ENCODE data around the gene CDK2AP2. TPM values are rescaled to one million over a fixed set of nuclear protein-coding genes. Genes with fewer than 3 reads are reported as not detected.
"Not testable (repeated sequence)": the region's sequence is repeated elsewhere in the genome, so short reads cannot be mapped to it uniquely, and the experiment has no call there.

CDK2AP2 gene
- total RNA-seq, 1 donor from 2014 or later: 35.7 TPM

DNA sequence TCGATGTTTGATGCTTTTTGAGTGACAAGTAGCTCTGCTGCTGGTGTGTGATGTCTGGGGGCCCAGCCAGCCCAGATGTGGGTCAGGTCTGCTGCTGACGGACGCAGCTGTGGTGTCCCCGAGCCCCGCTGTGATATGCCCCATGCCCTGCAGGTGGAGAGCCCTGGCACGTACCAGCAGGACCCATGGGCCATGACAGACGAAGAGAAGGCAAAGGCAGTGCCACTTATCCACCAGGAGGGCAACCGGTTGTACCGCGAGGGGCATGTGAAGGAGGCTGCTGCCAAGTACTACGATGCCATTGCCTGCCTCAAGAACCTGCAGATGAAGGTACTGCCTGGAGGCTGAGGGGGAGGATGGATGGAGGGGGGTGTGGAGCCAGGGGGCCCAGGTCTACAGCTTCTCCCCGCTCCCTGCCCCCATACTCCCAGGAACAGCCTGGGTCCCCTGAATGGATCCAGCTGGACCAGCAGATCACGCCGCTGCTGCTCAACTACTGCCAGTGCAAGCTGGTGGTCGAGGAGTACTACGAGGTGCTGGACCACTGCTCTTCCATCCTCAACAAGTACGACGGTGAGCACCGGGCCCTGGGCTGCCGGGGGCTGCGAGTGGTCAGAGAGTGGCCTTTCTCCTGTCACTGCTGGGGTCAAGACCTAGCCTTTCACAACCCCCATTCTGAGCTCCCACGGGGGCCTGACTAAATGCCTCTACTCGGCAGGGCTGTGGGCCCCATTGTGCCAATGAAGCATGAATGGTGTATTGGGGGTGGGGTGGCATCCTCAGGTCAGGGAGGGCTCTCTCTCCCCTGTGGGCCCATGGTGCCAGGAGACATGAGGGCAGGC, 17.9 kb downstream of the CDK2AP2 start:
- Mint-ChIP-seq H3K4me1 (ENCODE audit: low read depth) (no peaks in the 10 kb centered on the region), H3K4me3 (ENCODE audit: low read depth) (no peak overlapping the region), H3K27me3 (no peaks in the 10 kb centered on the region), H3K36me3 (ENCODE audit: insufficient read depth) (peaks cover 8% of the 10 kb centered on the region), H3K27ac (no peak overlapping the region), H3K9me3 (ENCODE audit: low read depth) (no peaks in the 10 kb centered on the region)
- no peak for DNase-seq (ENCODE audit: low spot score, unreplicated experiment)
- TF ChIP-seq, protein P1, sequence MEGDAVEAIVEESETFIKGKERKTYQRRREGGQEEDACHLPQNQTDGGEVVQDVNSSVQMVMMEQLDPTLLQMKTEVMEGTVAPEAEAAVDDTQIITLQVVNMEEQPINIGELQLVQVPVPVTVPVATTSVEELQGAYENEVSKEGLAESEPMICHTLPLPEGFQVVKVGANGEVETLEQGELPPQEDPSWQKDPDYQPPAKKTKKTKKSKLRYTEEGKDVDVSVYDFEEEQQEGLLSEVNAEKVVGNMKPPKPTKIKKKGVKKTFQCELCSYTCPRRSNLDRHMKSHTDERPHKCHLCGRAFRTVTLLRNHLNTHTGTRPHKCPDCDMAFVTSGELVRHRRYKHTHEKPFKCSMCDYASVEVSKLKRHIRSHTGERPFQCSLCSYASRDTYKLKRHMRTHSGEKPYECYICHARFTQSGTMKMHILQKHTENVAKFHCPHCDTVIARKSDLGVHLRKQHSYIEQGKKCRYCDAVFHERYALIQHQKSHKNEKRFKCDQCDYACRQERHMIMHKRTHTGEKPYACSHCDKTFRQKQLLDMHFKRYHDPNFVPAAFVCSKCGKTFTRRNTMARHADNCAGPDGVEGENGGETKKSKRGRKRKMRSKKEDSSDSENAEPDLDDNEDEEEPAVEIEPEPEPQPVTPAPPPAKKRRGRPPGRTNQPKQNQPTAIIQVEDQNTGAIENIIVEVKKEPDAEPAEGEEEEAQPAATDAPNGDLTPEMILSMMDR (IDR thresholded peaks at IDR 0.05; ENCODE audit: unreplicated experiment): no peak

DNA sequence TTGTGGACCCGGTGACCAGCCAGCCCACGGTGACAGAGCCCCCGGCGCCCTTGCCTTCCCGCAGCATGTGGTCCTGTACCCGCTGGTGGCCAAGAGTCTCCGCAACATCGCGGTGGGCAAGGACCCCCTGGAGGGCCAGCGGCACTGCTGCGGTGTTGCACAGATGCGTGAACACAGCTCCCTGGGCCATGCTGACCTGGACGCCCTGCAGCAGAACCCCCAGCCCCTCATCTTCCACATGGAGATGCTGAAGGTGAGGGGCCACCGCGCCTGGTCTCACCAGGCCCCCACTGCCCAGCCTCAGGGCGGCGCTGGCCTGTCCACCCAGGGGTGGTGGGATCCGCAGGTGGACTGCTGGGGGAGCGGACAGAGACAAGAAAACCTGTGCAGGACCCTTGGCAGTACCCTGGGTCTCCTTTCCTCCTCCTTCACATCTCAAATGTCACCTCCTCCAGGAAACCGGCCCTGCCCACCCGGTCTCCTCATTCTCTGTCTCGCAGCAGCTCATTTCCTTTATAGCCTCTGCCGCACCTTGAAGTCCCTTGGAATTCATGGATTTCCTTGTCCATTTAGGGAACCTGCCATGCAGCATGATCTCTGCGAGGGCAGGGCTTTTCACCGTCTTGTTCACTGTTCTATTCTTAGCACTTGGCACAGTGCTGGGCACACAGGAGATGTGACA, 18.6 kb downstream of the CDK2AP2 start:
- Mint-ChIP-seq H3K27ac (no peak overlapping the region), H3K4me3 (ENCODE audit: low read depth) (no peak overlapping the region), H3K9me3 (ENCODE audit: low read depth) (no peaks in the 10 kb centered on the region), H3K27me3 (no peaks in the 10 kb centered on the region), H3K4me1 (ENCODE audit: low read depth) (no peaks in the 10 kb centered on the region), H3K36me3 (ENCODE audit: insufficient read depth) (peaks cover 15% of the 10 kb centered on the region)
- TF ChIP-seq, protein P1 (IDR thresholded peaks at IDR 0.05; ENCODE audit: unreplicated experiment): no peak
- no peak for DNase-seq (ENCODE audit: low spot score, unreplicated experiment)

DNA sequence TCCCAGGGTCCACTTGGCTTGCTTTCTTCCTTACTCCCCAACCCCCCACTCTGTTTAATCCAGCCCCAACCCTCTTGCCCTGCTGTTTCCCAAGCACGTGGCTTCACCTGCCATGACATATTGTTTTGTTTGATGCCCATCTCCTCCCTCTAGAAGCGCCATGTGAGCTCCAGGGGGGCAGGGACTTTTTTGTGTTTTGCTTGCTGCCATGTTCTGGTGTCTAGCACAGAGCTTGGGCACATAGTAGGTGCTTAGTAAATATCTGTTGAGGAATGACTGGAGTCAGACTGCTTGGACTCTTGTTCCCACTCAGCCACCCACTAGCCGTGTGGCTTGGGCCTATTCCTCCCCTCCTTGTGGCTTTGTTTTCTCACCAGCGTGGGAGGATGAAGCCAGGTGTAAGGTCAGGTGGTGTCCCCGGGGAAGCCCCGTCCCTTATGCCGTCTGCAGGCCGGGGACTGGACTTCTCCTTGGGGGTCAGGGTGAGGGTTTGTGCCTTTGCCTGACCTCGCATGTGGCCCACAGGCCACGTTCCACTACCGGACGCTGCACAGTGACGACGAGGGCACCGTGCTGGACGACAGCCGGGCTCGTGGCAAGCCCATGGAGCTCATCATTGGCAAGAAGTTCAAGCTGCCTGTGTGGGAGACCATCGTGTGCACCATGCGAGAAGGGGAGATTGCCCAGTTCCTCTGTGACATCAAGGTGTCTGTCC, 21.3 kb downstream of the CDK2AP2 start:
- Mint-ChIP-seq H3K27me3 (no peaks in the 10 kb centered on the region), H3K9me3 (ENCODE audit: low read depth) (peaks cover 2% of the 10 kb centered on the region), H3K4me3 (ENCODE audit: low read depth) (no peak overlapping the region), H3K27ac (no peak overlapping the region), H3K36me3 (ENCODE audit: insufficient read depth) (peaks cover 16% of the 10 kb centered on the region), H3K4me1 (ENCODE audit: low read depth) (peaks cover 9% of the 10 kb centered on the region)
- TF ChIP-seq, protein P1 (IDR thresholded peaks at IDR 0.05; ENCODE audit: unreplicated experiment): no peak
- DNase-seq (ENCODE audit: low spot score, unreplicated experiment): no peak

DNA sequence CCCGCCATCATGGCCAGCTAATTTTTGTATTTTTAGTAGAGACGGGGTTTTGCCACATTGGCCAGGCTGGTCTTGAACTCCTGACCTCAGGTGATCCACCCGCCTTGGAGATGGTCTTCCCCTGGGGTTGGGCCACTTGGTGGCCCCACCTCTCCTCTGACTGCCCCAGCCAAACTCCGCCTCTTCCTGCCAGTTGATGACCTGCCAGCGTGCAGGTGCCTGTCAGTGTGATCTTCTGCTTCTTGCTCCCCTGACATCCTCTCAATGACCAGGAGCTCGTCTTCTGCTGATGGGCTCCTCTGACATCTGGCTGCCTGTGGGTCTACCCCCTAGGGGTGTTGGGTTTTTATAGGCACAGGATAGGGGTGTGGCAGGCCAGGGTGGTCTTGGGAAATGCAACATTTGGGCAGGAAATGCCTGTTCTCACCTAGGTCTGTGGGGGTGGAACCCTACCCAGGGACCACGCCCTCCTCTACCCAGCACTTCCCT, 22.0 kb downstream of the CDK2AP2 start:
- not testable (repeated sequence) for H3K4me3 Mint-ChIP-seq (ENCODE audit: low read depth); H3K9me3 Mint-ChIP-seq (ENCODE audit: low read depth); DNase-seq (ENCODE audit: low spot score, unreplicated experiment); H3K4me1 Mint-ChIP-seq (ENCODE audit: low read depth); H3K27ac Mint-ChIP-seq; H3K27me3 Mint-ChIP-seq
- H3K36me3 Mint-ChIP-seq (ENCODE audit: insufficient read depth): peaks cover 16% of the 10 kb centered on the region

DNA sequence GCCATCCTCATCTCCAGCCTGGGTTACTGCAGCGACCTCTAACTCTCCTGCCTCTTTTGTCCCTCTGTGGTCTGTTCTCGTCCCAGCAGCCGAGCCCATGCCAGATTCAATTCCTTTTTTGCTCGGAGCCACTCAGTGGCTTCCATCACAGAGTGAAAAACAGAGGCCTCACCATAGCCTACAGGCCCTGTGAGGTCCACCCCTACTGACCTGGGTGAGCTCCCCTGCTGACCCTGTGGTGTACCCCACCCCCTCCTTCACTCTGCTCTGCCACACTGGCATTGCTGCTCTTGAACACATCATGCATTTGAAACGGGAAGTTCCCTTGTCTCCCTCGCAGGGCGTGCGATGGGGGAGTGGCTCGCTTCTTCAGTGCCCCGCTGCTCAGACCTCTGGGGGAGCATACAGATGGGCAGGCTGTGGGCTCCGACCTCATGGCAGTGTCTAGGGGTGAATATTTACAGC, 23.1 kb downstream of the CDK2AP2 start:
- TF ChIP-seq, protein P1 (IDR thresholded peaks at IDR 0.05; ENCODE audit: unreplicated experiment): no peak
- H3K9me3 Mint-ChIP-seq (ENCODE audit: low read depth): peaks cover 2% of the 10 kb centered on the region
- peak overlapping the region; percentile 7 for H3K4me3 Mint-ChIP-seq (ENCODE audit: low read depth)
- H3K27ac Mint-ChIP-seq: no peak overlapping the region
- H3K27me3 Mint-ChIP-seq: peaks cover under 1% of the 10 kb centered on the region
- H3K4me1 Mint-ChIP-seq (ENCODE audit: low read depth): peaks cover 9% of the 10 kb centered on the region
- no peak for DNase-seq (ENCODE audit: low spot score, unreplicated experiment)
- H3K36me3 Mint-ChIP-seq (ENCODE audit: insufficient read depth): peaks cover 16% of the 10 kb centered on the region

Data from progenitor cell of endocrine pancreas (in vitro differentiated cells).